SK-N-SH treated with all-trans-retinoic acid at 6 μM for 48 hours (cell line): ENCODE data around the gene GLIS2.

Experiments used
- ARNTL ChIP-seq: fragments of 450-650 bp; formaldehyde crosslinking; IDR thresholded peaks from 2 replicates; pipeline ENCODE4 v1.5.0; 2020; ENCODE audit warnings: low read depth, mild to moderate bottlenecking, moderate library complexity, borderline replicate concordance
- ESRRG ChIP-seq: fragments of 250-450 bp; sonication (Bioruptor Pico); IDR thresholded peaks from 2 replicates; pipeline ENCODE4 v1.6.1; 2021; ENCODE audit warnings: mild to moderate bottlenecking
- OSR1 ChIP-seq: fragments of 250-450 bp; sonication (Bioruptor Pico); IDR thresholded peaks from 2 replicates; pipeline ENCODE4 v1.8.0; 2022; ENCODE audit warnings: moderate library complexity, mild to moderate bottlenecking, inconsistent platforms
- SNAI2 ChIP-seq: fragments of 250-450 bp; sonication (Bioruptor Pico); IDR thresholded peaks from 2 replicates; pipeline ENCODE4 v1.5.0; 2020; ENCODE audit warnings: mild to moderate bottlenecking, moderate library complexity
- ZC3H10 ChIP-seq: fragments of 250-450 bp; sonication (Bioruptor Pico); IDR thresholded peaks from 2 replicates; pipeline ENCODE4 v1.5.1; 2021; ENCODE audit warnings: mild to moderate bottlenecking, moderate library complexity
- TF ChIP-seq, protein P1 (sequence below): fragments of 250-450 bp; sonication (Bioruptor Pico); IDR thresholded peaks from 2 replicates; pipeline ENCODE4 v1.5.0; 2020; ENCODE audit warnings: mild to moderate bottlenecking, moderate library complexity
- TF ChIP-seq, protein P2 (sequence below): fragments of 250-450 bp; sonication (Bioruptor Pico); IDR thresholded peaks from 2 replicates; pipeline ENCODE4 v1.8.0; 2020; ENCODE audit warnings: mild to moderate bottlenecking, moderate library complexity, borderline replicate concordance
- TF ChIP-seq, protein P3 (sequence below): fragments of 250-450 bp; sonication (Bioruptor Pico); IDR thresholded peaks from 2 replicates; pipeline ENCODE4 v1.8.0; 2021; ENCODE audit warnings: low read depth, mild to moderate bottlenecking, moderate library complexity, borderline replicate concordance

DNA sequence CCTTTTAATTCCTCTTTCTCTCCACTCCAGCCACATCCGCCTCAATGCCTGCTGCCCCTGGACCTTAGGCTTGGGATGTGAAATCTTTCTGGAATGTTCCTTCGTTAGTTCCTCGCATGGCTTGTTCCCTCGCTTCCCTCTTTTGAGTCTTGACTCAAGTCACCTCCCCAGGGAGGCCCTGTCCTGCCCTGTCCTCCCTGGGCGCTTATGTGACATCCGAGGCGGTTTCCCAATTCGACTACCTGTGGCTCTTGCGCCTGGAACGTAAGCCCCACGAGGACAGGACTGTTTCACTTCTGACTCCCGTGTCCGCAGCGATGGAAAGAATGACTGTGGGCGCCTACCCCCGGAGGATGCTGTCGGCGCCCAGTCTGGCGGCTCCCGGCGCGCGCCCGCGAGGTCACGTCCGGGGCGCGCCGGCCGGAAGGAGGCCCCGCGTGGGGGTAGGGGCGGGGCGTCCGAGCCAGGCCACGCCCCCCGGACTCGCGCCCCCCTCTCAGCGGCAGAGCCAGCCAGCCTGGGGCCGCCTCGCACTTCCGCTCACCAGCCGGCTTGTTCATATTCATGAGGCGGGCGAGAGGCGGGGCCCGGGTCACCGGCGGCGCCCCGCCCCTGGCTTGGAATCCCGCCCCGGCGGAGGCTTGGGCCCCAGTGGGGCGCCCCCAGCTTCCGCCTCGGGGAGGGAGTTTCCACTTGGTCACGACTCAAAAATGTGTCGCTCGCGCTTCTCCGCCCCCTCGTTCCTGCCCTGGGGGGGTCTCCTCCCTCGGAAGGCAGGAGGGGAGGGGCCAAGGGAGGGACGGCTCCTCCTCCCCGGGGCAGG, 8.4 kb upstream of the GLIS2 start:
- TF ChIP-seq, protein P1, sequence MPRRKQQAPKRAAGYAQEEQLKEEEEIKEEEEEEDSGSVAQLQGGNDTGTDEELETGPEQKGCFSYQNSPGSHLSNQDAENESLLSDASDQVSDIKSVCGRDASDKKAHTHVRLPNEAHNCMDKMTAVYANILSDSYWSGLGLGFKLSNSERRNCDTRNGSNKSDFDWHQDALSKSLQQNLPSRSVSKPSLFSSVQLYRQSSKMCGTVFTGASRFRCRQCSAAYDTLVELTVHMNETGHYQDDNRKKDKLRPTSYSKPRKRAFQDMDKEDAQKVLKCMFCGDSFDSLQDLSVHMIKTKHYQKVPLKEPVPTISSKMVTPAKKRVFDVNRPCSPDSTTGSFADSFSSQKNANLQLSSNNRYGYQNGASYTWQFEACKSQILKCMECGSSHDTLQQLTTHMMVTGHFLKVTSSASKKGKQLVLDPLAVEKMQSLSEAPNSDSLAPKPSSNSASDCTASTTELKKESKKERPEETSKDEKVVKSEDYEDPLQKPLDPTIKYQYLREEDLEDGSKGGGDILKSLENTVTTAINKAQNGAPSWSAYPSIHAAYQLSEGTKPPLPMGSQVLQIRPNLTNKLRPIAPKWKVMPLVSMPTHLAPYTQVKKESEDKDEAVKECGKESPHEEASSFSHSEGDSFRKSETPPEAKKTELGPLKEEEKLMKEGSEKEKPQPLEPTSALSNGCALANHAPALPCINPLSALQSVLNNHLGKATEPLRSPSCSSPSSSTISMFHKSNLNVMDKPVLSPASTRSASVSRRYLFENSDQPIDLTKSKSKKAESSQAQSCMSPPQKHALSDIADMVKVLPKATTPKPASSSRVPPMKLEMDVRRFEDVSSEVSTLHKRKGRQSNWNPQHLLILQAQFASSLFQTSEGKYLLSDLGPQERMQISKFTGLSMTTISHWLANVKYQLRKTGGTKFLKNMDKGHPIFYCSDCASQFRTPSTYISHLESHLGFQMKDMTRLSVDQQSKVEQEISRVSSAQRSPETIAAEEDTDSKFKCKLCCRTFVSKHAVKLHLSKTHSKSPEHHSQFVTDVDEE (CRISPR knock-in tag) = 0 out of 2 replicates have a peak, but pooled peaks have one; percentile 22
- TF ChIP-seq ZC3H10 (CRISPR knock-in tag) (no peak), ESRRG (CRISPR knock-in tag) (no peak), OSR1 (CRISPR knock-in tag) (no peak), ARNTL (CRISPR knock-in tag) (no peak), SNAI2 (no peak)
- TF ChIP-seq, protein P2, sequence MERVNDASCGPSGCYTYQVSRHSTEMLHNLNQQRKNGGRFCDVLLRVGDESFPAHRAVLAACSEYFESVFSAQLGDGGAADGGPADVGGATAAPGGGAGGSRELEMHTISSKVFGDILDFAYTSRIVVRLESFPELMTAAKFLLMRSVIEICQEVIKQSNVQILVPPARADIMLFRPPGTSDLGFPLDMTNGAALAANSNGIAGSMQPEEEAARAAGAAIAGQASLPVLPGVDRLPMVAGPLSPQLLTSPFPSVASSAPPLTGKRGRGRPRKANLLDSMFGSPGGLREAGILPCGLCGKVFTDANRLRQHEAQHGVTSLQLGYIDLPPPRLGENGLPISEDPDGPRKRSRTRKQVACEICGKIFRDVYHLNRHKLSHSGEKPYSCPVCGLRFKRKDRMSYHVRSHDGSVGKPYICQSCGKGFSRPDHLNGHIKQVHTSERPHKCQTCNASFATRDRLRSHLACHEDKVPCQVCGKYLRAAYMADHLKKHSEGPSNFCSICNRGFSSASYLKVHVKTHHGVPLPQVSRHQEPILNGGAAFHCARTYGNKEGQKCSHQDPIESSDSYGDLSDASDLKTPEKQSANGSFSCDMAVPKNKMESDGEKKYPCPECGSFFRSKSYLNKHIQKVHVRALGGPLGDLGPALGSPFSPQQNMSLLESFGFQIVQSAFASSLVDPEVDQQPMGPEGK (CRISPR knock-in tag) = peak; percentile 95; the same call in 1 of the 2 replicates
- TF ChIP-seq, protein P3, sequence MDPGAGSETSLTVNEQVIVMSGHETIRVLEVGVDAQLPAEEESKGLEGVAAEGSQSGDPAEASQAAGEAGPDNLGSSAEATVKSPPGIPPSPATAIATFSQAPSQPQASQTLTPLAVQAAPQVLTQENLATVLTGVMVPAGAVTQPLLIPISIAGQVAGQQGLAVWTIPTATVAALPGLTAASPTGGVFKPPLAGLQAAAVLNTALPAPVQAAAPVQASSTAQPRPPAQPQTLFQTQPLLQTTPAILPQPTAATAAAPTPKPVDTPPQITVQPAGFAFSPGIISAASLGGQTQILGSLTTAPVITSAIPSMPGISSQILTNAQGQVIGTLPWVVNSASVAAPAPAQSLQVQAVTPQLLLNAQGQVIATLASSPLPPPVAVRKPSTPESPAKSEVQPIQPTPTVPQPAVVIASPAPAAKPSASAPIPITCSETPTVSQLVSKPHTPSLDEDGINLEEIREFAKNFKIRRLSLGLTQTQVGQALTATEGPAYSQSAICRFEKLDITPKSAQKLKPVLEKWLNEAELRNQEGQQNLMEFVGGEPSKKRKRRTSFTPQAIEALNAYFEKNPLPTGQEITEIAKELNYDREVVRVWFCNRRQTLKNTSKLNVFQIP = no peak
